ENCODE results near the gene YPEL4.

The YPEL4 gene

DNA sequence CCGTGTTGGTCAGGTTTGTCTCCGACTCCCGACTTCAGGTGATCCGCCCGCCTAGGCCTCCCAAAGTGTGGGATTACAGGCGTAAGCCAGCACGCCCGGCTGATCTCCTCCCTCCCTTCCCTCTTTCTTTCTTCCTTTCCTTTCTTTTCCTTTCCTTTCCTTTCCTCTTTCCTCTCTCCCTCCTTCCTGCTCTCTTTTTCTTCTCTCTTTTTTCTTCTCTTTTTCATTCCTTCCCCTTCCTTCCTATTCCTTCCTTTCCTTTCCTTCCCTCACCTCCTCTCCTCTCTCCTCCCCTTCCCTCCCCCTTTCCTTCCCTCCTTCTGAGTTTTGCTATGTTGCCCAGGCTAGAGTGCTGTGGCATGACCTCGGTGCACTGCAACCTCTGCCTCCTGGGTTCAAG lies 14.3 kb upstream of the YPEL4 start:
- no peak for DNase-seq (ENCODE audit: low read depth)

DNA sequence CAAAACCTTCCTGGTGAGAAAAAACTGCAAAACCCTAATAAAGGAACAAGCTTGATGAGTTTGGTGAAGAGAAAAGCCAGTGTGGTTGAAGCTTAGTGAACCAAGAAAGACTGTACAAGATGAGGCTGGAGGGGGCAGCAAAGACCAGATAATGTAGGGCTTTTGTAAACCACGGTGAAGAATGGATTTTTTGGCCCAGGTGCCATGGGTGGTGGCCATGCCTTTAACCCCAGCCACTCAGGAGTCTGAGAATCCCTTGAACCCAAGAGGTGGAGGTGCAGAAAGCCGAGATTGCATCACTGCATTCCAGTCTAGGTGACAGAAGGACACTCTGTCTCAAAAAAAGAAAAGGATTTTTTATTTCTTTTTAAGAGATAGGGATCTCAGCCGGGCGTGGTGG lies 13.2 kb upstream of the YPEL4 start:
- peak; percentile 47 for DNase-seq (ENCODE audit: low read depth)
- TF ChIP-seq, protein P1, sequence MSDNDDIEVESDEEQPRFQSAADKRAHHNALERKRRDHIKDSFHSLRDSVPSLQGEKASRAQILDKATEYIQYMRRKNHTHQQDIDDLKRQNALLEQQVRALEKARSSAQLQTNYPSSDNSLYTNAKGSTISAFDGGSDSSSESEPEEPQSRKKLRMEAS (IDR thresholded peaks at IDR 0.05; ENCODE audit: low read depth, low read length) = no peak
- no peak for TF ChIP-seq POLR2A (IDR thresholded peaks at IDR 0.05; ENCODE audit: extremely low read depth, insufficient read length)
- TF ChIP-seq MYC (IDR thresholded peaks at IDR 0.05; ENCODE audit: low read depth, low read length) = no peak
- TF ChIP-seq, protein P2, sequence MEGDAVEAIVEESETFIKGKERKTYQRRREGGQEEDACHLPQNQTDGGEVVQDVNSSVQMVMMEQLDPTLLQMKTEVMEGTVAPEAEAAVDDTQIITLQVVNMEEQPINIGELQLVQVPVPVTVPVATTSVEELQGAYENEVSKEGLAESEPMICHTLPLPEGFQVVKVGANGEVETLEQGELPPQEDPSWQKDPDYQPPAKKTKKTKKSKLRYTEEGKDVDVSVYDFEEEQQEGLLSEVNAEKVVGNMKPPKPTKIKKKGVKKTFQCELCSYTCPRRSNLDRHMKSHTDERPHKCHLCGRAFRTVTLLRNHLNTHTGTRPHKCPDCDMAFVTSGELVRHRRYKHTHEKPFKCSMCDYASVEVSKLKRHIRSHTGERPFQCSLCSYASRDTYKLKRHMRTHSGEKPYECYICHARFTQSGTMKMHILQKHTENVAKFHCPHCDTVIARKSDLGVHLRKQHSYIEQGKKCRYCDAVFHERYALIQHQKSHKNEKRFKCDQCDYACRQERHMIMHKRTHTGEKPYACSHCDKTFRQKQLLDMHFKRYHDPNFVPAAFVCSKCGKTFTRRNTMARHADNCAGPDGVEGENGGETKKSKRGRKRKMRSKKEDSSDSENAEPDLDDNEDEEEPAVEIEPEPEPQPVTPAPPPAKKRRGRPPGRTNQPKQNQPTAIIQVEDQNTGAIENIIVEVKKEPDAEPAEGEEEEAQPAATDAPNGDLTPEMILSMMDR (IDR thresholded peaks at IDR 0.05; ENCODE audit: low read depth, low read length) = no peak
- H3K4me3 ChIP-seq (ENCODE audit: low read depth, low read length) = no peak overlapping the region

More for the DNA sequence above, 14.3 kb upstream of the YPEL4 start:
- TF ChIP-seq, protein P1 (IDR thresholded peaks at IDR 0.05; ENCODE audit: low read depth, low read length) = no peak
- TF ChIP-seq, protein P2 (IDR thresholded peaks at IDR 0.05; ENCODE audit: low read depth, low read length) = no peak
- TF ChIP-seq POLR2A (IDR thresholded peaks at IDR 0.05; ENCODE audit: extremely low read depth, insufficient read length) = no peak
- no peak for TF ChIP-seq MYC (IDR thresholded peaks at IDR 0.05; ENCODE audit: low read depth, low read length)
- H3K4me3 ChIP-seq (ENCODE audit: low read depth, low read length) = no peak overlapping the region

DNA sequence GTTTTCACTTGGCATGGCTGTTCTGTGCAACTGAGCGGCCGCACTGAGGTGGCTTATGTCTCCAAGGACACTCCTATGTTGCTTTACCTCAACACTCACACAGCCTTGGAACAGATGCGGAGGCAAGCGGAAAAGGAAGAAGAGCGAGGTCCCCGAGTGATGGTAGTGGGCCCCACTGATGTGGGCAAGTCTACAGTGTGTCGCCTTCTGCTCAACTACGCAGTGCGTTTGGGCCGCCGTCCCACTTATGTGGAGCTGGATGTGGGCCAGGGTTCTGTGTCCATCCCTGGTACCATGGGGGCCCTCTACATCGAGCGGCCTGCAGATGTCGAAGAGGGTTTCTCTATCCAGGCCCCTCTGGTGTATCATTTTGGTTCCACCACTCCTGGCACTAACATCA lies 10.0 kb upstream of the YPEL4 start:
- H3K4me3 ChIP-seq (ENCODE audit: low read depth, low read length) = no peak overlapping the region
- TF ChIP-seq, protein P1 (IDR thresholded peaks at IDR 0.05; ENCODE audit: low read depth, low read length) = no peak
- TF ChIP-seq, protein P2 (IDR thresholded peaks at IDR 0.05; ENCODE audit: low read depth, low read length) = no peak
- TF ChIP-seq POLR2A (IDR thresholded peaks at IDR 0.05; ENCODE audit: extremely low read depth, insufficient read length) (no peak), MYC (IDR thresholded peaks at IDR 0.05; ENCODE audit: low read depth, low read length) (no peak)

DNA sequence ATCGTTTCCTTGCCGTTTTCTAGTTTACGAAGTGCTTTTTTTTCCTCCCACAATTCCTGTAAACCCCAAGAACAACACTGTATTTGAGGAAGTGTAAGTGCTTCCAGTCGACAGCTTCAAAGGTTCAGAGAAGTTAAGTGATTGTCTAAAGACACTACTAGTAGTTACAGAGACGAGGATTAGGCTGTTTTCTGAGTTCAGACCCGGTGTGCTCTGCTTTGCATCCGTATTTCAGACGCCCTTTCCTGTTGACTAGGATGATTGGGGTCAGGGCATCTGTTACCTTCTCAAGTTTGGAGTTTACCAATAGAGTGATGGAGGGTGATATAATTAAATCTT lies 8.3 kb upstream of the YPEL4 start:
- DNase-seq (ENCODE audit: low read depth) = no peak
- peak overlapping the region; percentile 98 for H3K4me3 ChIP-seq (ENCODE audit: low read depth, low read length)
- no peak for TF ChIP-seq POLR2A (IDR thresholded peaks at IDR 0.05; ENCODE audit: extremely low read depth, insufficient read length)
- TF ChIP-seq, protein P1 (IDR thresholded peaks at IDR 0.05; ENCODE audit: low read depth, low read length) = no peak
- TF ChIP-seq MYC (IDR thresholded peaks at IDR 0.05; ENCODE audit: low read depth, low read length) = no peak
- TF ChIP-seq, protein P2 (IDR thresholded peaks at IDR 0.05; ENCODE audit: low read depth, low read length) = no peak

More for the DNA sequence above, 10.0 kb upstream of the YPEL4 start:
- no peak for DNase-seq (ENCODE audit: low read depth)

DNA sequence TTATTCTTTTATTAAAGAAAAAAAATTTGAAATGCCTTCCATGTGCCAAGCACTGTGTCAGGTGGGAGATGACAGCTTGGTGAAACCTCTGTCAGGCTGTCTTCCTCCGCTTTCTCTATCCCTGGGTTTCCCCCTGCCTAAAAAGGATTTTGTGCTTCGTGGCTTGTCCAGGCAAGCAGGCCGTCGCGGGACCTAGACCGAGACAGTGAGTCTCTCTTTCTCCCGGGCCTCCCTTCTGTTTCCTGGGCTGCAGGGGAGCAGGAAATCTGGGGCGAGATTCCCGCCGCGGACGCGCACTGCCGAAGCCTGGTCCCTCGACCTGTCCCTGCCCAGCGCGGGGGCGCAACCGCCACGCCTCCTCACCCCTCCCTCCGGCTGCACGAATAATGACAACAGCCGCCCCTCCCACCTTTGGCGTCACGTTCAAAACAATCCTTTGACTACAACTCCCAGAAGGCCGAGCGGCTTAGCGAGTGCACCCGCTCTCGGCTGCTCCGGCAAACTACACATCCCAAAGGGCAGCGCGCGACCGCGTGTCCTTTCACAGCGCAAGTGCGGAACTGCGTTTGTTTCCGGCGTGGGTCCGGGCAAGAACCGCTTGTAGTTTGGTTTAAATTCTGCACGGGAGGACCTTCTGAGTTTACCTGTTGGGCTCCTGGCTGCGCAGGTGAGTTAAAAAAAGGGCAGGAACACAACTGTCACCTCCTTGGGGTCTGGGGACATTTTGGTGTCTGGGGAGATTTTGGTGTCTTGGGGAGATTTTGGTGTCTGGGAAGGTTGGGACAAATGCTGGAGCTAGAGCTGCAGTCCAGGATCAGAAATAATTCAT lies 7.7 kb upstream of the YPEL4 start, which contains the start of gene CLP1:
Gene CLP1 (plus strand): TSS at position 569 of the 829 bp plus-strand sequence. CDS start 1,715 bp downstream, outside the sequence.
- peak; percentile 100 for DNase-seq (ENCODE audit: low read depth)
- TF ChIP-seq, protein P2 (IDR thresholded peaks at IDR 0.05; ENCODE audit: low read depth, low read length) = no peak
- TF ChIP-seq, protein P1 (IDR thresholded peaks at IDR 0.05; ENCODE audit: low read depth, low read length) = peak; percentile 97
- TF ChIP-seq MYC (IDR thresholded peaks at IDR 0.05; ENCODE audit: low read depth, low read length) (peak; percentile 99), POLR2A (IDR thresholded peaks at IDR 0.05; ENCODE audit: extremely low read depth, insufficient read length) (peak; percentile 73)
- peak within 1 kb of the TSS; percentile 98 for H3K4me3 ChIP-seq (ENCODE audit: low read depth, low read length)

All from NB4 (cell line).